GM12878 (cell line): ENCODE data around the gene SYNDIG1. TPM values are rescaled to one million over a fixed set of nuclear protein-coding genes. Genes with fewer than 3 reads are reported as not detected.

Experiments used
- ATAC-seq: fragments of 200-7000 bp; cut with Tn5 transposase; 3 replicates; pipeline ENCODE4 v1.9.1; 2020; ENCODE audit warnings: mild to moderate bottlenecking, moderate library complexity
- BruUV-seq: library from RNA; stranded (reverse); fragments of 400-500 nt; replicated peaks from 2 replicates; lab custom pipeline; 2021; lab: Mats Ljungman, UMichigan
- CTCF ChIA-PET: fragments of 300-600 bp; sonication (Branson Sonifier 250); formaldehyde crosslinking; extraction: SDS; loops from one replicate; lab custom pipeline; 2021; ENCODE audit warnings: inconsistent platforms; lab: Yijun Ruan, JAX
- POLR2A ChIA-PET: fragments of 350-600 bp; formaldehyde crosslinking; extraction: SDS; loops from one replicate; lab custom pipeline; 2021; ENCODE audit warnings: inconsistent platforms; lab: Charles Lee
- RAD21 ChIA-PET: fragments of 300-600 bp; sonication (Branson Sonifier 250); formaldehyde crosslinking; loops from one replicate; lab custom pipeline; 2023; ENCODE audit warnings: antibody characterized with exemption; ENCODE audit not compliant: unreplicated experiment; lab: Charles Lee
- SMC1A ChIA-PET: fragments of 300-600 bp; sonication (Branson Sonifier 250); formaldehyde crosslinking; loops from one replicate; lab custom pipeline; 2023; ENCODE audit not compliant: unreplicated experiment, uncharacterized antibody; lab: Charles Lee
- DNase-seq: peaks from one replicate; pipeline ENCODE4 v3.0.0-alpha.2; 2011; ENCODE audit warnings: low read depth, low spot score
- FAIRE-seq: peaks from 3 replicates; lab custom pipeline; 2011; peaks lifted over from hg19 to GRCh38; lab: Jason Lieb, UNC
- H2AFZ ChIP-seq: 2 replicates; pipeline ENCODE4 v1.6.0; 2011; ENCODE audit warnings: low read depth, low read length, control low read depth; ENCODE audit not compliant: control insufficient read depth
- H3K27ac ChIP-seq: 2 replicates; pipeline ENCODE4 v1.5.1; 2011; ENCODE audit warnings: control low read depth; ENCODE audit not compliant: control insufficient read depth, insufficient read depth
- H3K27me3 ChIP-seq, 2 experiments: replicated peaks in 1 of 2; 2 replicates each; pipeline versions ENCODE4 v1.6.0 to v1.6.1; 2011; ENCODE audit warnings: low read length in 1 of 2; ENCODE audit not compliant: control insufficient read depth in 2 of 2, insufficient read depth in 2 of 2
- H3K36me3 ChIP-seq, 2 experiments: 2 replicates each; pipeline ENCODE4 v1.5.1; 2011; ENCODE audit warnings: low read length in 1 of 2; ENCODE audit not compliant: control insufficient read depth in 2 of 2, insufficient read depth in 2 of 2
- H3K4me1 ChIP-seq: 2 replicates; pipeline ENCODE4 v1.6.1; 2011; ENCODE audit warnings: mild to moderate bottlenecking, low read length, moderate library complexity, mixed read lengths; ENCODE audit not compliant: control insufficient read depth, insufficient read depth
- H3K4me2 ChIP-seq: 2 replicates; pipeline ENCODE4 v1.6.0; 2011; ENCODE audit warnings: control low read depth; ENCODE audit not compliant: control insufficient read depth, insufficient read depth
- H3K4me3 ChIP-seq: fragments of 200-600 bp; sonication (generic); 2 replicates; pipeline ENCODE4 v1.5.1; 2016
- H3K79me2 ChIP-seq: 2 replicates; pipeline ENCODE4 v1.6.0; 2011; ENCODE audit warnings: low read length; ENCODE audit not compliant: control insufficient read depth, insufficient read depth
- H3K9ac ChIP-seq: 2 replicates; pipeline ENCODE4 v1.8.0; 2011; ENCODE audit warnings: low read length, control low read depth, mixed read lengths; ENCODE audit not compliant: control insufficient read depth, insufficient read depth
- H3K9me3 ChIP-seq: replicated peaks from 3 replicates; pipeline ENCODE4 v1.5.1; 2011; ENCODE audit warnings: mild to moderate bottlenecking, low read length; ENCODE audit not compliant: control insufficient read depth, insufficient read depth
- H4K20me1 ChIP-seq: 2 replicates; pipeline ENCODE4 v1.6.0; 2011; ENCODE audit not compliant: control insufficient read depth, insufficient read depth
- CBX3 ChIP-seq: fragments of 200-600 bp; sonication (generic); IDR thresholded peaks from 2 replicates; pipeline ENCODE4 v1.6.1; 2016; ENCODE audit warnings: low read depth, borderline replicate concordance
- CREM ChIP-seq: IDR thresholded peaks from 2 replicates; pipeline ENCODE4 v1.6.1; 2014; ENCODE audit warnings: antibody characterized with exemption, low read depth
- E4F1 ChIP-seq: fragments of 450-650 bp; IDR thresholded peaks from 2 replicates; pipeline ENCODE4 v1.6.1; 2018; ENCODE audit warnings: borderline replicate concordance, mild to moderate bottlenecking; ENCODE audit not compliant: partially characterized antibody
- EGR1 ChIP-seq, 2 experiments: IDR thresholded peaks; 1 replicate in 1 of 2; 2 replicates in 1 of 2; pipeline ENCODE4 v1.6.1; 2011 to 2012; ENCODE audit warnings: low read depth in 2 of 2, low read length in 2 of 2, borderline replicate concordance in 1 of 2, mild to moderate bottlenecking in 1 of 2, moderate library complexity in 1 of 2
- ELK1 ChIP-seq: IDR thresholded peaks from 2 replicates; pipeline ENCODE4 v1.6.1; 2012; ENCODE audit warnings: low read depth, low read length, improper control_type of control experiment
- HSF1 ChIP-seq: fragments of 150-350 bp; IDR thresholded peaks from 2 replicates; pipeline ENCODE4 v1.6.1; 2014; ENCODE audit warnings: mild to moderate bottlenecking, low read depth, low read length
- IRF4 ChIP-seq: IDR thresholded peaks from 2 replicates; pipeline ENCODE4 v1.6.1; 2011; ENCODE audit warnings: low read depth, low read length
- LARP7 ChIP-seq: fragments of 450-650 bp; IDR thresholded peaks from 2 replicates; pipeline ENCODE4 v1.6.1; 2017; ENCODE audit warnings: mild to moderate bottlenecking
- MTA3 ChIP-seq: IDR thresholded peaks from 2 replicates; pipeline ENCODE4 v1.6.1; 2012; ENCODE audit warnings: low read length, inconsistent platforms, borderline replicate concordance
- MYB ChIP-seq: fragments of 150-350 bp; IDR thresholded peaks from 2 replicates; pipeline ENCODE4 v1.6.1; 2014; ENCODE audit warnings: mild to moderate bottlenecking, low read depth, low read length, borderline replicate concordance
- NR2C1 ChIP-seq: fragments of 450-650 bp; IDR thresholded peaks from 2 replicates; pipeline ENCODE4 v1.6.1; 2017; ENCODE audit warnings: antibody characterized with exemption, mild to moderate bottlenecking, moderate library complexity
- REST ChIP-seq: IDR thresholded peaks from 2 replicates; pipeline ENCODE4 v1.6.1; 2012; ENCODE audit warnings: mild to moderate bottlenecking, low read depth, low read length
- SMAD5 ChIP-seq: IDR thresholded peaks from 2 replicates; pipeline ENCODE4 v1.6.1; 2016; ENCODE audit warnings: antibody characterized with exemption, low read depth
- SREBF1 ChIP-seq: IDR thresholded peaks from 2 replicates; pipeline ENCODE4 v1.6.1; 2012; ENCODE audit warnings: mild to moderate bottlenecking, low read length
- YY1 ChIP-seq: IDR thresholded peaks from 2 replicates; pipeline ENCODE4 v1.6.1; 2011; ENCODE audit warnings: low read depth, mild to moderate bottlenecking, low read length
- WGBS: methylation state at CpG from one replicate; pipeline ENCODE4 v1.1.6; 2016; ENCODE audit warnings: low lambda C conversion rate; ENCODE audit not compliant: insufficient replicate concordance, insufficient coverage; ENCODE audit errors: missing lambda C conversion rate; 5-methylcytosine and 5-hydroxymethylcytosine counted together
- in situ Hi-C: fragments of 300-500 bp; cut with MboI; formaldehyde crosslinking; loops from 9 replicates; pipeline ENCODE4 v1.14.3; 2018; ENCODE audit warnings: mixed read lengths
- intact Hi-C: fragments of 100-400 bp; cut with micrococcal nuclease; formaldehyde crosslinking; loops from one replicate; pipeline ENCODE4 v1.14.2; 2022; ENCODE audit not compliant: unreplicated experiment
- polyA plus RNA-seq, 11 experiments: library from polyadenylated mRNA; depleted of rRNA in 4 of 11; unstranded in 6 of 11; stranded (reverse) in 5 of 11; fragments of >200 nt; fragmentation: Nextera tagmentation in 4 of 11; fragmentation: Illumina TruSeq in 1 of 11; extraction: Ambion mirVana in 4 of 11; extraction: Trizol in 1 of 11; gene quantifications; 1 replicate in 1 of 11; 2 replicates in 10 of 11; pipeline versions ENCODE4 v1.2.1 to v1.2.3, GENCODE V29; 2011 to 2016; ENCODE audit warnings: inconsistent platforms in 2 of 11, missing spikeins in 2 of 11, low read depth in 1 of 11
- total RNA-seq, 4 experiments: library from RNA; depleted of rRNA in 3 of 4; stranded (reverse); fragments of >200 nt in 3 of 4; fragmentation: Illumina TruSeq in 1 of 4; extraction: Trizol in 1 of 4; gene quantifications; 2 replicates each; pipeline versions ENCODE4 v1.2.1 to v1.2.3, GENCODE V29; 2013 to 2021

The SYNDIG1 gene
- total and polyA plus RNA-seq, 10 of the 15 experiments (the other 5 are each of a cell fraction or from before 2014, with no cell fraction given): not detected

- 35% methylated on average over 5 of the region's 5 CpGs for WGBS
- H2AFZ ChIP-seq: no peak overlapping the region
- TF ChIP-seq EGR1 (IDR thresholded peaks at IDR 0.05; ENCODE audit: borderline replicate concordance in 1 of 2, low read depth in 2 of 2, low read length in 2 of 2) (no peak), LARP7 (no peak), REST (no peak), MYB (no peak), SREBF1 (no peak), CBX3 (no peak), YY1 (no peak), SMAD5 (no peak), E4F1 (no peak), HSF1 (no peak), NR2C1 (no peak), IRF4 (no peak), CREM (no peak), MTA3 (no peak), ELK1 (no peak)
- H3K27me3 ChIP-seq: no peaks in the 10 kb centered on the region
- H3K27ac ChIP-seq: no peak overlapping the region
- no peak overlapping the region for H3K9ac ChIP-seq
- FAIRE-seq (no peak), ATAC-seq (no peak), DNase-seq (no peak)
- no peak overlapping the region for H3K4me2 ChIP-seq
- intact Hi-C loops: no loop called here
- no peaks in the 10 kb centered on the region for H4K20me1 ChIP-seq
- H3K79me2 ChIP-seq: no peaks in the 10 kb centered on the region
- ChIA-PET CTCF (interaction anchor here (1.6 kb wide), 1 partner anchor 12 kb away, joined by 3 read pairs; no protein-coding TSS in a partner anchor), RAD21 (no interaction called here), SMC1A (no interaction called here), POLR2A (no interaction called here)
- H3K9me3 ChIP-seq: no peaks in the 10 kb centered on the region
- in situ Hi-C loops: no loop called here
- H3K4me1 ChIP-seq: no peaks in the 10 kb centered on the region
- H3K4me3 ChIP-seq: no peak overlapping the region
- BruUV-seq: no TSS peak
- no peaks in the 10 kb centered on the region for H3K36me3 ChIP-seq
These were observed 53.3 kb downstream of the SYNDIG1 start for GRCh38 chr20:24522452-24523330.
